Thyroid gland (tissue), 4 donors: Measurements from ENCODE around the gene C21orf58. TPM values are rescaled to one million over a fixed set of nuclear protein-coding genes. Genes with fewer than 3 reads are reported as not detected.

Source experiments
- DNase-seq, 2 donors: peaks; one replicate each; pipeline ENCODE4 v3.0.0-alpha.2; 2019
- H3K27ac ChIP-seq, 3 donors: fragments of 200-600 bp; sonication (generic); 1 replicate in 2 of 3; 2 replicates in 1 of 3; pipeline ENCODE4 v1.5.1; 2016 to 2019; ENCODE audit warnings: mild to moderate bottlenecking in 1 of 3, moderate library complexity in 1 of 3
- H3K27me3 ChIP-seq: fragments of 200-600 bp; sonication (generic); one replicate; pipeline ENCODE4 v1.5.1; 2019
- H3K36me3 ChIP-seq, 2 donors: fragments of 200-600 bp; sonication (generic); one replicate each; pipeline ENCODE4 v1.5.1; 2016 to 2019
- H3K4me1 ChIP-seq, 2 donors: fragments of 200-600 bp; sonication (generic); one replicate each; pipeline ENCODE4 v1.5.1; 2017 to 2019
- H3K4me3 ChIP-seq, 3 donors: fragments of 200-600 bp; sonication (generic); replicated peaks in 1 of 3; 1 replicate in 2 of 3; 2 replicates in 1 of 3; pipeline ENCODE4 v1.5.1; 2016; ENCODE audit warnings: mild to moderate bottlenecking in 1 of 3
- H3K9me3 ChIP-seq: fragments of 200-600 bp; sonication (generic); one replicate; pipeline ENCODE4 v1.5.1; 2017
- POLR2A ChIP-seq, 2 donors: fragments of 450-650 bp; IDR thresholded peaks; one replicate each; pipeline ENCODE4 v1.6.1; 2017; ENCODE audit warnings: antibody characterized with exemption in 2 of 2, mild to moderate bottlenecking in 2 of 2, moderate library complexity in 1 of 2
- WGBS, 2 donors: methylation state at CpG; one replicate each; pipeline ENCODE4 v1.1.5; 2017; 5-methylcytosine and 5-hydroxymethylcytosine counted together
- intact Hi-C: fragments of 100-400 bp; cut with DNase I; formaldehyde crosslinking; loops from one replicate; pipeline ENCODE4 v1.15.1; 2023
- total RNA-seq, 4 donors: library from RNA; depleted of rRNA; stranded (reverse); fragments of >200 nt; gene quantifications; one replicate each; pipeline ENCODE4 v1.2.3, GENCODE V29; 2016
- TF ChIP-seq, protein P1 (sequence below), 6 experiments: fragments of 200-600 bp in 3 of 6; fragments of 450-650 bp in 3 of 6; sonication (generic) in 3 of 6; IDR thresholded peaks; one replicate each; pipeline ENCODE4 v1.5.1; 2016 to 2019; ENCODE audit warnings: antibody characterized with exemption in 6 of 6, mild to moderate bottlenecking in 2 of 6, inconsistent platforms in 1 of 6, moderate library complexity in 1 of 6

Gene C21orf58
- total RNA-seq, 4 donors from 2014 or later: 0.89 to 2.2 (median 1.7) TPM

DNA sequence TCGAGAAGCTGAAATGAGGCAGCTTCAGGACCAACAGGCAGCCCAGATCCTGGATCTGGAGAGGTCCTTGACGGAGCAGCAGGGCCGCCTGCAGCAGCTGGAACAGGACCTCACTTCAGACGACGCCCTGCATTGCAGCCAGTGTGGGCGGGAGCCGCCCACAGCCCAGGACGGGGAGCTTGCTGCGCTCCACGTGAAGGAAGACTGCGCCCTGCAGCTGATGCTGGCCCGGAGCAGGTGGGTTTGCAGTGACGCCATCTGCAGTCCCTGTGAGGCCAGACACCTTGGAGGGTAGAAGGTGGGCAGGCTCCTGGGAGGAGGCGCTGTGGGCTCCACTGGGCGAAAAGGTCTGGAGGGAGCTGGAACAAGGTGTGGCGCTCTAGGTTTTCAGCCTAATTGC, 40.0 kb upstream of the C21orf58 start:
- intact Hi-C loops: no loop called here
- Histone ChIP-seq H3K9me3 (no peaks in the 10 kb centered on the region), H3K4me1 (no peaks in the 10 kb centered on the region), H3K36me3 (peaks cover 25 to 38% of the 10 kb centered on the region in 2 donors), H3K27me3 (no peaks in the 10 kb centered on the region), H3K27ac (no peak overlapping the region), H3K4me3 (no peak overlapping the region)
- no peak for DNase-seq
- TF ChIP-seq, protein P1, sequence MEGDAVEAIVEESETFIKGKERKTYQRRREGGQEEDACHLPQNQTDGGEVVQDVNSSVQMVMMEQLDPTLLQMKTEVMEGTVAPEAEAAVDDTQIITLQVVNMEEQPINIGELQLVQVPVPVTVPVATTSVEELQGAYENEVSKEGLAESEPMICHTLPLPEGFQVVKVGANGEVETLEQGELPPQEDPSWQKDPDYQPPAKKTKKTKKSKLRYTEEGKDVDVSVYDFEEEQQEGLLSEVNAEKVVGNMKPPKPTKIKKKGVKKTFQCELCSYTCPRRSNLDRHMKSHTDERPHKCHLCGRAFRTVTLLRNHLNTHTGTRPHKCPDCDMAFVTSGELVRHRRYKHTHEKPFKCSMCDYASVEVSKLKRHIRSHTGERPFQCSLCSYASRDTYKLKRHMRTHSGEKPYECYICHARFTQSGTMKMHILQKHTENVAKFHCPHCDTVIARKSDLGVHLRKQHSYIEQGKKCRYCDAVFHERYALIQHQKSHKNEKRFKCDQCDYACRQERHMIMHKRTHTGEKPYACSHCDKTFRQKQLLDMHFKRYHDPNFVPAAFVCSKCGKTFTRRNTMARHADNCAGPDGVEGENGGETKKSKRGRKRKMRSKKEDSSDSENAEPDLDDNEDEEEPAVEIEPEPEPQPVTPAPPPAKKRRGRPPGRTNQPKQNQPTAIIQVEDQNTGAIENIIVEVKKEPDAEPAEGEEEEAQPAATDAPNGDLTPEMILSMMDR (IDR thresholded peaks at IDR 0.05): no peak
- no peak for TF ChIP-seq POLR2A (IDR thresholded peaks at IDR 0.05)
- WGBS, 2 donors: 92 to 95% methylated on average over 11 to 16 of the region's 16 CpGs

DNA sequence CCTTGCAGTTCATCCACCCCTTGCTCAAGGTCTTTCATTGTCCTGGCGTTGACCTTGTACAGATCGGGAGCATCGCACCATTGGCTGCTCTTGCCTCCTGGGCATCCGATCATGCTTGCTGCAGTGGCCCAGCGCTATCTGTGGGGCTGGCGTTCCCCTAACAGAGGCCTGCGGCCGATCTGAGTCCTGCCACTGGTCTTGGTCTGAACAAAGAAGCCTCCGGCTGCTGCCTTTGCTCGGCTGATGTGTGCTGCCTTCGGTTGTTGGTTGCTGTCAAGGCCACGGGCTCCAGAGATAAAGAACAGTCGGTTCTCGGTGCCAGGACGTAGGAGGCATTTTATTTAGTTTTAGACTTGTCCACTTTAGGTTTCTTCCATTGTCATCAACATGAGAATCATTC, 39.3 kb upstream of the C21orf58 start:
- Histone ChIP-seq H3K27ac (no peak overlapping the region), H3K36me3 (peaks cover 26 to 40% of the 10 kb centered on the region in 2 donors), H3K27me3 (no peaks in the 10 kb centered on the region), H3K4me3 (no peak overlapping the region), H3K4me1 (no peaks in the 10 kb centered on the region), H3K9me3 (no peaks in the 10 kb centered on the region)
- DNase-seq: no peak
- TF ChIP-seq, protein P1 (IDR thresholded peaks at IDR 0.05): no peak
- TF ChIP-seq POLR2A (IDR thresholded peaks at IDR 0.05): no peak
- 89 to 99% methylated on average over 10 to 14 of the region's 15 CpGs for WGBS, 2 donors
- intact Hi-C loops: no loop called here

DNA sequence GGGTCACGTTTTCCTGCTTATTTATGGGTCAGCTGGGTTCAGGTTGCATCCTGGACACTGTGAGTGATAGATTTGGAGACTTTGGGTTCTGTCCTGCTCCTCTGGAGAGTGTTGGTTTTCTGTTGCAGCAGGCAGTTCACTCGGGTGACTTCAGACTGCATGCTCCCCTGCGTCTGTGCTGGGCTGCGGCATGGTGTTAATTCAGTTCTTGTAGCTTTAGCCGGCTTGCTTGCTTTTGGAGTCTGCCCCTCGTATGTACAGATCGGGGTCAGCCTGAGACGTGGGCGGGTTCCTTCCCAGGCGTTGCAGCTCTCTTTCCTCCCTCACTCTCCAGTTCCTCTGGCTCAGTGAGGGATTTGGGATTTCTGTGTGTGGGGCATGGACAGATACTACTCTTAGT, 38.3 kb upstream of the C21orf58 start:
- peaks cover 28 to 38% of the 10 kb centered on the region in 2 donors for H3K36me3 ChIP-seq
- H3K27ac ChIP-seq: no peak overlapping the region
- no peak for DNase-seq
- H3K27me3 ChIP-seq: no peaks in the 10 kb centered on the region
- 74 to 77% methylated on average over 10 of the region's 10 CpGs for WGBS, 2 donors
- H3K4me3 ChIP-seq: no peak overlapping the region
- intact Hi-C loops: no loop called here
- TF ChIP-seq POLR2A (IDR thresholded peaks at IDR 0.05): no peak
- TF ChIP-seq, protein P1 (IDR thresholded peaks at IDR 0.05): no peak
- H3K9me3 ChIP-seq: no peaks in the 10 kb centered on the region
- no peaks in the 10 kb centered on the region for H3K4me1 ChIP-seq

DNA sequence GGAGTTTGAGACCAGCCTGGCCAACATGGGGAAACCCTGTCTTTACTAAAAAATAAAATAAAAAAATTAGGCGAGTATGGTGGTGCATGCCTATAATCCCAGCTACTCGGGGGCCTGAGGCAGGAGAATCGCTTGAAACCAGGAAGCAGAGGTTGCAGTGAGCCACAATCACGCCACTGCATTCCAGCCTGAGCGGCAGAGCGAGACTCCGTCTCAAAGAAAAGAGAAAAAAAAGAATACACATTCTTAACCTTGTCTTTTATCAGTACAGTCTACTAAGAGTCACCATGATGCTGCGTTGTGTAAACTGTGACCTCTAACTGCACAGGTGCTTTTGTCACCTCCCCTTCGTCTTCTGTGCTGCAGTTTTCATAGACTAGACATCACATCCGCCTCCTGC, 37.5 kb upstream of the C21orf58 start:
- no peaks in the 10 kb centered on the region for H3K4me1 ChIP-seq
- intact Hi-C loops: no loop called here
- TF ChIP-seq POLR2A (IDR thresholded peaks at IDR 0.05): no peak
- TF ChIP-seq, protein P1 (IDR thresholded peaks at IDR 0.05): no peak
- H3K27me3 ChIP-seq: no peaks in the 10 kb centered on the region
- H3K36me3 ChIP-seq: peaks cover 25 to 32% of the 10 kb centered on the region in 2 donors
- WGBS, 2 donors: 95 to 96% methylated on average over 10 of the region's 10 CpGs
- no peak overlapping the region for H3K4me3 ChIP-seq
- no peak overlapping the region for H3K27ac ChIP-seq
- no peaks in the 10 kb centered on the region for H3K9me3 ChIP-seq
- no peak for DNase-seq

DNA sequence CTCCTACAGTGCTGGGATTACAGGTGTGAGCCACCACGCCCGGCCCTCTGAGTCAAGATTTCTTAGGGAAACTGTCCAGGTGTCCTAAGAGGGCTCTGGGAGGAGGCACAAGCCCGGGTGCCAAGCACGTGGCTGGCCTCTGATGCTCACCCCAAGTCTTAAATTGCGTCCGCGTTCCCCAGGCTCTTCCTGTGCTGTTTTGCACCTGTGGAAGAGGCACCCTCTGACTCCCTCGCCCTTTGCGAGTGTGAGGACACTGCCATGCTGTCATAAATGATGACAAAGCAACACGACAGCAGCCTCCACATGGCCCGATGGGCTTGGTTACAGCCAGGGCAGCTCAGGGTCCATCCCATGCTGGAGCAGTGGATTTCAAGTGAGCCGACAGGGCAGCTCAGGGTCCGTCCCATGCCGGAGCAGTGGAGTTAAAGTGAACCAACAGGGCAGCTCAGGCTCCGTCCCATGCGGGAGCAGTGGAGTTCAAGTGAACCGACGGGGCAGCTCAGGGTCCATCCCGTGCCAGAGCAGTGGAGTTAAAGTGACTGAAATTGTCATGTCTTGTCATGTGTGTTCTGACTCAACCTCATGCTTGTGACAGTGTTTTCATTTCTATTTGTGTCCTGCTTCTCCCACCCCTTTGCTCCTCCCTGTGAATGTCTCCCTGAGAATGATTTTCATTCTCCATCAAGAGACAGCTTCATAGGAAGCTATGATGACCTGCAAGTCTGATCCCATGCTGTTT, 34.2 kb upstream of the C21orf58 start:
- H3K27me3 ChIP-seq: no peaks in the 10 kb centered on the region
- no peaks in the 10 kb centered on the region for H3K9me3 ChIP-seq
- 96 to 98% methylated on average over 16 to 19 of the region's 19 CpGs for WGBS, 2 donors
- intact Hi-C loops: no loop called here
- no peak overlapping the region for H3K4me3 ChIP-seq
- peaks cover 32 to 36% of the 10 kb centered on the region in 2 donors for H3K36me3 ChIP-seq
- H3K27ac ChIP-seq: no peak overlapping the region
- no peaks in the 10 kb centered on the region for H3K4me1 ChIP-seq
- DNase-seq: no peak
- TF ChIP-seq, protein P1 (IDR thresholded peaks at IDR 0.05): no peak
